H9 (cell line): ENCODE data around the gene TACR1. TPM values are rescaled to one million over a fixed set of nuclear protein-coding genes. Genes with fewer than 3 reads are reported as not detected.
"Not testable (repeated sequence)": the region's sequence is repeated elsewhere in the genome, so short reads cannot be mapped to it uniquely, and the experiment has no call there.

Experiments
- DNase-seq: peaks from one replicate; pipeline ENCODE4 v3.0.0-alpha.2; 2017
- H2AFZ ChIP-seq: one replicate; pipeline ENCODE4 v1.6.1; 2013; ENCODE audit warnings: mild to moderate bottlenecking, low read length, control low read depth, moderate library complexity
- H2AK5ac ChIP-seq: 2 replicates; pipeline ENCODE4 v1.6.1; 2013; ENCODE audit warnings: low read length, control low read depth, mixed read lengths; ENCODE audit not compliant: insufficient read length
- H2BK120ac ChIP-seq: one replicate; pipeline ENCODE4 v1.6.1; 2013; ENCODE audit warnings: low read depth, mild to moderate bottlenecking, low read length, control low read depth, inconsistent platforms; ENCODE audit not compliant: poor library complexity, severe bottlenecking
- H2BK12ac ChIP-seq: 2 replicates; pipeline ENCODE4 v1.6.1; 2013; ENCODE audit warnings: low read length, control low read depth, mixed read lengths, low read depth; ENCODE audit not compliant: insufficient read length
- H2BK15ac ChIP-seq: 2 replicates; pipeline ENCODE4 v1.6.1; 2013; ENCODE audit warnings: low read depth, low read length, control low read depth
- H2BK20ac ChIP-seq: one replicate; pipeline ENCODE4 v1.6.1; 2013; ENCODE audit warnings: low read depth, mild to moderate bottlenecking, low read length, control low read depth, inconsistent platforms; ENCODE audit not compliant: poor library complexity, severe bottlenecking
- H2BK5ac ChIP-seq: 2 replicates; pipeline ENCODE4 v1.6.1; 2013; ENCODE audit warnings: low read length, control low read depth, mixed read lengths; ENCODE audit not compliant: insufficient read length
- H3K14ac ChIP-seq: 2 replicates; pipeline ENCODE4 v1.6.1; 2013; ENCODE audit warnings: low read length, control low read depth; ENCODE audit not compliant: insufficient read depth
- H3K18ac ChIP-seq: 2 replicates; pipeline ENCODE4 v1.6.1; 2013; ENCODE audit warnings: low read depth, mild to moderate bottlenecking, mixed read lengths, low read length, control low read depth; ENCODE audit not compliant: insufficient read length
- H3K23ac ChIP-seq: 2 replicates; pipeline ENCODE4 v1.6.1; 2013; ENCODE audit warnings: low read length, control low read depth, mixed read lengths, low read depth; ENCODE audit not compliant: insufficient read length
- H3K23me2 ChIP-seq: 2 replicates; pipeline ENCODE4 v1.6.1; 2013; ENCODE audit warnings: low read depth, mild to moderate bottlenecking, mixed read lengths, low read length, control low read depth; ENCODE audit not compliant: insufficient read length, poor library complexity, severe bottlenecking
- H3K27ac ChIP-seq: 2 replicates; pipeline ENCODE4 v1.5.1; 2013; ENCODE audit warnings: low read length, control low read depth, mixed read lengths, low read depth; ENCODE audit not compliant: insufficient read length
- H3K27me3 ChIP-seq: 2 replicates; pipeline ENCODE4 v1.6.1; 2013; ENCODE audit warnings: low read length, control low read depth, inconsistent platforms; ENCODE audit not compliant: insufficient read depth
- H3K4ac ChIP-seq: 2 replicates; pipeline ENCODE4 v1.6.1; 2013; ENCODE audit warnings: low read depth, mild to moderate bottlenecking, control low read depth, inconsistent platforms, low read length, moderate library complexity
- H3K4me1 ChIP-seq: 2 replicates; pipeline ENCODE4 v1.6.1; 2013; ENCODE audit warnings: low read length, control low read depth, inconsistent platforms; ENCODE audit not compliant: insufficient read depth
- H3K4me2 ChIP-seq: 2 replicates; pipeline ENCODE4 v1.6.1; 2013; ENCODE audit warnings: low read length, control low read depth, mixed read lengths; ENCODE audit not compliant: insufficient read length, insufficient read depth
- H3K56ac ChIP-seq: 2 replicates; pipeline ENCODE4 v1.6.1; 2013; ENCODE audit warnings: low read depth, mild to moderate bottlenecking, mixed read lengths, low read length, control low read depth; ENCODE audit not compliant: insufficient read length
- H3K79me1 ChIP-seq: 2 replicates; pipeline ENCODE4 v1.6.1; 2013; ENCODE audit warnings: low read depth, mild to moderate bottlenecking, moderate library complexity, low read length, control low read depth, inconsistent platforms; ENCODE audit not compliant: insufficient read depth, poor library complexity, severe bottlenecking
- H3K79me2 ChIP-seq: 2 replicates; pipeline ENCODE4 v1.6.1; 2013; ENCODE audit warnings: low read length, control low read depth, inconsistent platforms; ENCODE audit not compliant: insufficient read depth
- H3K9ac ChIP-seq: 2 replicates; pipeline ENCODE4 v1.6.1; 2013; ENCODE audit warnings: low read length, control low read depth, mixed read lengths; ENCODE audit not compliant: insufficient read length; ENCODE audit errors: extremely low read depth
- H3K9me3 ChIP-seq: one replicate; pipeline ENCODE4 v1.6.1; 2013; ENCODE audit warnings: low read depth, low read length, inconsistent platforms; ENCODE audit not compliant: control insufficient read depth
- H3T11ph ChIP-seq: one replicate; pipeline ENCODE4 v1.6.1; 2013; ENCODE audit warnings: mild to moderate bottlenecking, low read length, control low read depth, inconsistent platforms
- H4K20me1 ChIP-seq: one replicate; pipeline ENCODE4 v1.6.1; 2013; ENCODE audit not compliant: control insufficient read depth, insufficient read length, insufficient read depth
- H4K5ac ChIP-seq: 2 replicates; pipeline ENCODE4 v1.6.1; 2013; ENCODE audit warnings: low read depth, mild to moderate bottlenecking, mixed read lengths, low read length, control low read depth; ENCODE audit not compliant: insufficient read length
- H4K8ac ChIP-seq: replicated peaks from 2 replicates; pipeline ENCODE4 v1.6.1; 2013; ENCODE audit warnings: low read length, control low read depth, mixed read lengths, low read depth; ENCODE audit not compliant: insufficient read length
- H4K91ac ChIP-seq: 2 replicates; pipeline ENCODE4 v1.6.1; 2013; ENCODE audit warnings: low read depth, mild to moderate bottlenecking, moderate library complexity, mixed read lengths, low read length, control low read depth; ENCODE audit not compliant: insufficient read length
- H3K27ac Mint-ChIP-seq, 3 experiments: 2 replicates in 2 of 3; 3 replicates in 1 of 3; pipeline ENCODE4 v1.8.0; 2020 to 2021; ENCODE audit warnings: mixed read lengths in 3 of 3, mild to moderate bottlenecking in 1 of 3, moderate library complexity in 1 of 3
- H3K27me3 Mint-ChIP-seq: 2 replicates; pipeline ENCODE4 v1.8.0; 2021; ENCODE audit warnings: low read depth, mild to moderate bottlenecking, moderate library complexity, mixed read lengths
- H3K36me3 Mint-ChIP-seq, 3 experiments: 2 replicates in 2 of 3; 3 replicates in 1 of 3; pipeline ENCODE4 v1.8.0; 2020 to 2021; ENCODE audit warnings: low read depth in 3 of 3, mixed read lengths in 3 of 3; ENCODE audit not compliant: insufficient read depth in 1 of 3
- H3K4me1 Mint-ChIP-seq, 2 experiments: 2 replicates each; pipeline ENCODE4 v1.8.0; 2020; ENCODE audit warnings: mixed read lengths in 2 of 2
- H3K4me3 Mint-ChIP-seq, 2 experiments: 2 replicates in 1 of 2; 3 replicates in 1 of 2; pipeline ENCODE4 v1.8.0; 2020 to 2021; ENCODE audit warnings: mild to moderate bottlenecking in 2 of 2, mixed read lengths in 2 of 2, moderate library complexity in 1 of 2
- H3K9me3 Mint-ChIP-seq, 2 experiments: 2 replicates in 1 of 2; 3 replicates in 1 of 2; pipeline ENCODE4 v1.8.0; 2020; ENCODE audit warnings: mild to moderate bottlenecking in 2 of 2, mixed read lengths in 2 of 2, moderate library complexity in 1 of 2
- CTCF ChIP-seq: fragments of 200-600 bp; sonication (generic); conservative IDR thresholded peaks from 3 replicates; pipeline ENCODE4 v1.8.0; 2021; ENCODE audit warnings: antibody characterized with exemption, mild to moderate bottlenecking
- WGBS: extraction: QIAGEN DNeasy Blood & Tissue Kit; methylation state at CpG from one replicate; pipeline ENCODE4 v1.1.7; 2013; ENCODE audit warnings: missing lambda C conversion rate, low lambda C conversion rate, mixed read lengths; ENCODE audit not compliant: insufficient read length; ENCODE audit errors: extremely low coverage; 5-methylcytosine and 5-hydroxymethylcytosine counted together
- total RNA-seq: library from RNA; stranded (reverse); gene quantifications from 2 replicates; pipeline ENCODE4 v1.2.1, GENCODE V29; 2021

TACR1 gene
- total RNA-seq, 1 experiment from 2014 or later: 1.4 TPM

GRCh38 chr2:75153221-75153620 is 46.1 kb downstream of the TACR1 start:
- H3K4me1 ChIP-seq: peaks cover 2% of the 10 kb centered on the region
- no peak overlapping the region for H2BK15ac ChIP-seq
- H2AFZ ChIP-seq: no peak overlapping the region
- H3K4me1 Mint-ChIP-seq: peaks cover 9 to 12% of the 10 kb centered on the region in 2 experiments
- H4K91ac ChIP-seq: no peak overlapping the region
- H2BK12ac ChIP-seq: no peak overlapping the region
- no peak overlapping the region for H3K4me3 Mint-ChIP-seq
- H3K23me2 ChIP-seq: no peaks in the 10 kb centered on the region
- H3K27ac ChIP-seq: no peak overlapping the region
- H2BK5ac ChIP-seq: no peak overlapping the region
- DNase-seq: no peak
- no peak overlapping the region for H3K27ac Mint-ChIP-seq
- H2BK120ac ChIP-seq: no peak overlapping the region
- H3K36me3 Mint-ChIP-seq: peaks cover 0 to 2% (median 0%) of the 10 kb centered on the region in 3 experiments; a peak in 4 of 7 replicates
- H3K9me3 Mint-ChIP-seq: peaks cover 3 to 12% of the 10 kb centered on the region in 2 experiments; a peak in 4 of 5 replicates
- WGBS: no CpG with 5 or more reads among the region's 1 CpG
- no peak overlapping the region for H2AK5ac ChIP-seq
- H3K9ac ChIP-seq: no peak overlapping the region
- H4K5ac ChIP-seq: no peak overlapping the region
- no peak overlapping the region for H3T11ph ChIP-seq
- no peaks in the 10 kb centered on the region for H3K27me3 ChIP-seq
- H3K79me2 ChIP-seq: no peaks in the 10 kb centered on the region
- H3K4me2 ChIP-seq: no peak overlapping the region
- no peaks in the 10 kb centered on the region for H3K27me3 Mint-ChIP-seq
- H4K8ac ChIP-seq: no peak overlapping the region
- no peaks in the 10 kb centered on the region for H3K9me3 ChIP-seq
- no peak overlapping the region for H3K56ac ChIP-seq
- no peak overlapping the region for H3K14ac ChIP-seq
- H3K18ac ChIP-seq: no peak overlapping the region
- H3K23ac ChIP-seq: no peak overlapping the region
- no peaks in the 10 kb centered on the region for H4K20me1 ChIP-seq
- no peak overlapping the region for H2BK20ac ChIP-seq
- no peaks in the 10 kb centered on the region for H3K79me1 ChIP-seq
- no peak for TF ChIP-seq CTCF
- no peak overlapping the region for H3K4ac ChIP-seq

- H2AFZ ChIP-seq, H2BK15ac ChIP-seq, H3K9ac ChIP-seq, H4K5ac ChIP-seq, H3K23ac ChIP-seq, H4K8ac ChIP-seq, H3K18ac ChIP-seq, H2AK5ac ChIP-seq, H3K23me2 ChIP-seq, H3K14ac ChIP-seq, H3K4me2 ChIP-seq, H3K27me3 ChIP-seq, H3K4me3 Mint-ChIP-seq, H4K91ac ChIP-seq, H2BK120ac ChIP-seq, DNase-seq, H2BK5ac ChIP-seq, H3K27me3 Mint-ChIP-seq, H3K79me2 ChIP-seq, H3K4ac ChIP-seq, H3K79me1 ChIP-seq, H2BK12ac ChIP-seq, H4K20me1 ChIP-seq, H2BK20ac ChIP-seq, H3K27ac ChIP-seq, H3K9me3 ChIP-seq, H3K36me3 Mint-ChIP-seq, H3K56ac ChIP-seq, H3K4me1 ChIP-seq, H3T11ph ChIP-seq, H3K27ac Mint-ChIP-seq: not testable (repeated sequence)
- WGBS: no CpG with 5 or more reads among the region's 3 CpGs
- Mint-ChIP-seq H3K4me1 (peaks cover 9 to 14% of the 10 kb centered on the region in 2 experiments), H3K9me3 (peaks cover 4 to 13% of the 10 kb centered on the region in 2 experiments; a peak in 4 of 5 replicates)
Observed at GRCh38 chr2:75152243-75152642, 47.1 kb downstream of the TACR1 start.
